Stimulated activated CD8-positive, alpha-beta memory T cell treated with anti-CD3 and anti-CD28 coated beads, Interleukin-15, amount 100 ng/mL, for 24 hours (primary cell): ENCODE data around the gene GBGT1.

Experiments used
- DNase-seq: peaks from one replicate; pipeline ENCODE4 v3.0.0-alpha.2; 2020; ENCODE audit warnings: low read depth

GBGT1 gene

GRCh38 chr9:133125941-133126696 is 37.6 kb downstream of the GBGT1 start:
- no peak for DNase-seq

- DNase-seq, result no peak
Measured at GRCh38 chr9:133124907-133125275, 38.8 kb downstream of the GBGT1 start.

GRCh38 chr9:133124123-133124906 is 39.4 kb downstream of the GBGT1 start:
- no peak for DNase-seq

GRCh38 chr9:133122935-133123611 is 40.6 kb downstream of the GBGT1 start:
- DNase-seq, result no peak

GRCh38 chr9:133122605-133122934 is 41.1 kb downstream of the GBGT1 start:
- no peak for DNase-seq

- DNase-seq, result no peak
Measured at GRCh38 chr9:133121915-133122550, 41.7 kb downstream of the GBGT1 start.

GRCh38 chr9:133121198-133121914 is 42.4 kb downstream of the GBGT1 start, which contains the start of gene RALGDS:
TSS of gene RALGDS (minus strand) at chr9:133121240. CDS start at chr9:133121154, 86 bp downstream.
- DNase-seq, result peak; percentile 85

- no peak for DNase-seq
Measured at GRCh38 chr9:133120501-133121197, 43.1 kb downstream of the GBGT1 start.

- no peak for DNase-seq
Measured at GRCh38 chr9:133119846-133120500, 43.7 kb downstream of the GBGT1 start.

- no peak for DNase-seq
Measured at GRCh38 chr9:133119103-133119845, 44.4 kb downstream of the GBGT1 start.

- DNase-seq, result no peak
Measured at GRCh38 chr9:133118568-133118967, 45.1 kb downstream of the GBGT1 start.

GRCh38 chr9:133118179-133118520 is 45.6 kb downstream of the GBGT1 start:
- DNase-seq, result no peak

GRCh38 chr9:133117271-133118178 is 46.2 kb downstream of the GBGT1 start:
- DNase-seq, result no peak

- DNase-seq, result no peak
Measured at GRCh38 chr9:133116346-133117231, 47.1 kb downstream of the GBGT1 start.

- DNase-seq, result no peak
Measured at GRCh38 chr9:133115604-133116345, 47.9 kb downstream of the GBGT1 start.

GRCh38 chr9:133114886-133115603 is 48.7 kb downstream of the GBGT1 start:
- no peak for DNase-seq
